HepG2 (cell line): Measurements from ENCODE around the gene EMC1. TPM values are rescaled to one million over a fixed set of nuclear protein-coding genes. Genes with fewer than 3 reads are reported as not detected.
"Not testable (repeated sequence)": the region's sequence is repeated elsewhere in the genome, so short reads cannot be mapped to it uniquely, and the experiment has no call there.

Source experiments
- ATAC-seq: fragments of 200-7000 bp; cut with Tn5 transposase; 3 replicates; pipeline ENCODE4 v1.9.1; 2020; ENCODE audit warnings: mild to moderate bottlenecking, moderate library complexity
- BruUV-seq: library from RNA; stranded (reverse); fragments of 400-500 nt; replicated peaks from 2 replicates; lab custom pipeline; 2021; lab: Mats Ljungman, UMichigan
- CTCF ChIA-PET: fragments of 300-600 bp; formaldehyde crosslinking; extraction: SDS; loops from one replicate; lab custom pipeline; 2021; ENCODE audit warnings: low total read pairs, inconsistent platforms, low intra/inter-chr PET ratio; lab: Yijun Ruan, JAX
- POLR2A ChIA-PET: fragments of 350-600 bp; sonication (Branson Sonifier 250); formaldehyde crosslinking; loops from one replicate; lab custom pipeline; 2020; ENCODE audit warnings: antibody characterized with exemption, inconsistent platforms; lab: Yijun Ruan, JAX
- DNase-seq: peaks from one replicate; pipeline ENCODE4 v3.0.0-alpha.2; 2015; ENCODE audit warnings: low spot score
- FAIRE-seq: peaks from 3 replicates; lab custom pipeline; 2011; peaks lifted over from hg19 to GRCh38; lab: Jason Lieb, UNC
- H2AFZ ChIP-seq: one replicate; pipeline ENCODE4 v1.6.1; 2011; ENCODE audit warnings: low read length, inconsistent platforms
- H3K27ac ChIP-seq: fragments of 300-600 bp; 3 replicates; pipeline ENCODE4 v1.8.0; 2011; ENCODE audit warnings: mixed run types, mild to moderate bottlenecking, mixed read lengths, low read length, inconsistent platforms; ENCODE audit not compliant: insufficient read depth; ENCODE audit errors: extremely low read length
- H3K27me3 ChIP-seq, 2 experiments: fragments of 200-600 bp in 1 of 2; 2 replicates in 1 of 2; 3 replicates in 1 of 2; pipeline versions ENCODE4 v1.6.0 to v1.8.0; 2011; ENCODE audit warnings: low read length in 2 of 2, mild to moderate bottlenecking in 2 of 2, moderate library complexity in 2 of 2, inconsistent platforms in 1 of 2; ENCODE audit not compliant: insufficient read depth in 2 of 2, control insufficient read depth in 1 of 2
- H3K36me3 ChIP-seq, 2 experiments: fragments of 200-600 bp in 1 of 2; replicated peaks in 1 of 2; 2 replicates in 1 of 2; 3 replicates in 1 of 2; pipeline versions ENCODE4 v1.5.1 to v1.8.0; 2011; ENCODE audit warnings: low read length in 2 of 2, inconsistent platforms in 1 of 2; ENCODE audit not compliant: insufficient read depth in 2 of 2, control insufficient read depth in 1 of 2
- H3K4me1 ChIP-seq: 2 replicates; pipeline ENCODE4 v1.5.1; 2012; ENCODE audit warnings: low read length, inconsistent platforms; ENCODE audit not compliant: insufficient read depth
- H3K4me2 ChIP-seq: 2 replicates; pipeline ENCODE4 v1.6.0; 2011; ENCODE audit warnings: low read depth, low read length, inconsistent platforms
- H3K4me3 ChIP-seq, 3 experiments: fragments of 200-600 bp in 1 of 3; sonication (generic), shearing (Covaris generic) in 1 of 3; replicated peaks in 1 of 3; 2 replicates each; pipeline ENCODE4 v1.5.1; 2011 to 2016; ENCODE audit warnings: low read length in 3 of 3, inconsistent platforms in 2 of 3, low read depth in 2 of 3, mild to moderate bottlenecking in 2 of 3, control low read depth in 1 of 3, mixed read lengths in 1 of 3; ENCODE audit not compliant: insufficient read depth in 1 of 3
- H3K79me2 ChIP-seq: one replicate; pipeline ENCODE4 v1.6.1; 2011; ENCODE audit warnings: low read length, inconsistent platforms; ENCODE audit not compliant: insufficient read depth
- H3K9ac ChIP-seq: 2 replicates; pipeline ENCODE4 v1.6.0; 2011; ENCODE audit warnings: mild to moderate bottlenecking, low read depth, low read length, inconsistent platforms; ENCODE audit not compliant: insufficient read depth
- H3K9me3 ChIP-seq: 2 replicates; pipeline ENCODE4 v1.5.1; 2012; ENCODE audit warnings: mild to moderate bottlenecking, low read length
- H4K20me1 ChIP-seq: 2 replicates; pipeline ENCODE4 v1.6.0; 2011; ENCODE audit warnings: inconsistent platforms, mild to moderate bottlenecking, low read length, moderate library complexity; ENCODE audit not compliant: insufficient read depth
- ARID5B ChIP-seq: IDR thresholded peaks from 2 replicates; pipeline ENCODE4 v1.4.0; 2020; ENCODE audit warnings: mild to moderate bottlenecking, missing genetic modification reagents
- CEBPG ChIP-seq: IDR thresholded peaks from 2 replicates; pipeline ENCODE4 v1.6.1; 2016
- CREB1 ChIP-seq, 2 experiments: fragments of 450-650 bp in 1 of 2; IDR thresholded peaks; 2 replicates each; pipeline ENCODE4 v1.6.1; 2016 to 2017; ENCODE audit warnings: control low read depth in 1 of 2, mild to moderate bottlenecking in 1 of 2, missing compliant biosample characterization in 1 of 2, missing genetic modification characterization in 1 of 2
- FOSL1 ChIP-seq: sonication (generic); formaldehyde crosslinking; IDR thresholded peaks from 2 replicates; pipeline ENCODE4 v1.9.0; 2021; ENCODE audit warnings: missing genetic modification reagents, borderline replicate concordance
- FOSL2 ChIP-seq: sonication (generic); formaldehyde crosslinking; IDR thresholded peaks from 2 replicates; pipeline ENCODE4 v1.4.0; 2020; ENCODE audit warnings: missing genetic modification reagents
- FOXA3 ChIP-seq: IDR thresholded peaks from 2 replicates; pipeline ENCODE4 v1.6.1; 2016; ENCODE audit warnings: missing genetic modification reagents, missing compliant biosample characterization
- GATAD2A ChIP-seq: IDR thresholded peaks from 2 replicates; pipeline ENCODE4 v1.6.1; 2016
- ZBTB26 ChIP-seq: IDR thresholded peaks from 2 replicates; pipeline ENCODE4 v1.6.1; 2016; ENCODE audit warnings: missing compliant biosample characterization, missing genetic modification reagents, borderline replicate concordance
- ZNF281 ChIP-seq: sonication (generic); formaldehyde crosslinking; IDR thresholded peaks from 2 replicates; pipeline ENCODE4 v1.4.0; 2020; ENCODE audit warnings: missing genetic modification reagents, borderline replicate concordance
- WGBS: methylation state at CpG from one replicate; pipeline ENCODE4 v1.1.6; 2017; ENCODE audit warnings: low lambda C conversion rate; 5-methylcytosine and 5-hydroxymethylcytosine counted together
- in situ Hi-C: cut with HindIII; loops from 2 replicates; pipeline ENCODE4 v1.10.0; 2017; ENCODE audit warnings: low pct_unique_long_range_greater_than_20kb; ENCODE audit not compliant: extremely low pct_ligation_motif_present
- intact Hi-C: fragments of 100-400 bp; cut with micrococcal nuclease; formaldehyde crosslinking; loops from one replicate; pipeline ENCODE4 v1.10.0; 2022; ENCODE audit not compliant: unreplicated experiment
- polyA plus RNA-seq, 8 experiments: library from polyadenylated mRNA; depleted of rRNA in 3 of 8; stranded (reverse) in 7 of 8; unstranded in 1 of 8; fragments of >200 nt; fragmentation: Illumina TruSeq in 4 of 8; extraction: Trizol in 4 of 8; gene quantifications; 2 replicates each; pipeline versions ENCODE4 v1.2.1 to v1.2.3, GENCODE V29; 2011 to 2016; ENCODE audit warnings: low read depth in 4 of 8, missing spikeins in 1 of 8, mixed read lengths in 1 of 8; ENCODE audit not compliant: insufficient read depth in 1 of 8
- total RNA-seq, 5 experiments: library from RNA; depleted of rRNA; stranded (reverse); fragments of >200 nt; fragmentation: Illumina TruSeq; extraction: Trizol; gene quantifications; 2 replicates each; pipeline ENCODE4 v1.2.3, GENCODE V29; 2016; ENCODE audit warnings: low read depth in 1 of 5

EMC1 gene
- total and polyA plus RNA-seq, 2 of the 13 experiments (the other 11 are each of a cell fraction or from before 2014, with no cell fraction given), result 38.0 to 61.3 TPM

GRCh38 chr1:19269427-19270342, 18.4 kb upstream of the EMC1 start:
- H4K20me1 ChIP-seq; in situ Hi-C loops; BruUV-seq; H3K9ac ChIP-seq; H3K79me2 ChIP-seq; intact Hi-C loops; H3K4me2 ChIP-seq; H3K4me3 ChIP-seq; H3K9me3 ChIP-seq; H3K27ac ChIP-seq; H3K27me3 ChIP-seq; H3K36me3 ChIP-seq; H2AFZ ChIP-seq; CTCF ChIA-PET; TF ChIP-seq CREB1 (IDR thresholded peaks at IDR 0.05): not testable (repeated sequence)
- 60% methylated on average over 9 of the region's 9 CpGs for WGBS
- peak; percentile 21; the same call in 1 of the 2 replicates for TF ChIP-seq FOSL1
- TF ChIP-seq FOSL2 (CRISPR knock-in tag), result peak; percentile 79
- TF ChIP-seq ARID5B, result 0 out of 2 replicates have a peak, but pooled peaks have one; percentile 25
- peak; percentile 30; the same call in 1 of the 2 replicates for TF ChIP-seq GATAD2A (CRISPR knock-in tag)
- peak; percentile 53; the same call in 1 of the 2 replicates for TF ChIP-seq ZNF281 (CRISPR knock-in tag)
- 0 out of 2 replicates have a peak, but pooled peaks have one; percentile 25 for TF ChIP-seq FOXA3
- TF ChIP-seq CEBPG (CRISPR knock-in tag), result 0 out of 2 replicates have a peak, but pooled peaks have one; percentile 18
- peak; percentile 91 for TF ChIP-seq ZBTB26
- 0 out of 2 replicates have a peak, but pooled peaks have one; percentile 40 for TF ChIP-seq CREB1 (CRISPR knock-in tag; IDR thresholded peaks at IDR 0.05)
- H3K4me1 ChIP-seq, result peaks cover 42% of the 10 kb centered on the region
- peak; percentile 19 for DNase-seq
- ATAC-seq, result peak; percentile 43
- POLR2A ChIA-PET, result interaction anchor here (1.0 kb wide), 1 partner anchor 19 kb away, joined by 4 read pairs; the partner anchor contains the start of genes EMC1 and MRTO4
- FAIRE-seq, result peak; percentile 67
